Cardiac muscle cell (in vitro differentiated cells and primary cell): ENCODE measurements around the gene TBC1D8. TPM values are rescaled to one million over a fixed set of nuclear protein-coding genes. Genes with fewer than 3 reads are reported as not detected.
A peak's percentile ranks its signal among the peaks of the same experiment; 100 is the strongest.

Experiments used
- DNase-seq, 2 donors: peaks; one replicate each; pipeline versions ENCODE4 v3.0.0 to v3.0.0-alpha.2; 2010 to 2017; ENCODE audit warnings: low read depth in 1 of 2, low spot score in 1 of 2
- H3K27ac ChIP-seq: fragments of 200-600 bp; sonication (generic); 2 replicates; pipeline ENCODE4 v1.5.1; 2016
- H3K27me3 ChIP-seq: fragments of 200-600 bp; sonication (generic); 2 replicates; pipeline ENCODE4 v1.6.0; 2016; ENCODE audit warnings: control low read depth
- H3K36me3 ChIP-seq: fragments of 200-600 bp; sonication (generic); 2 replicates; pipeline ENCODE4 v1.5.1; 2016; ENCODE audit warnings: control low read depth
- H3K4me1 ChIP-seq: fragments of 200-600 bp; sonication (generic); 2 replicates; pipeline ENCODE4 v1.8.1; 2017; ENCODE audit warnings: low read depth, mild to moderate bottlenecking, mixed run types
- H3K4me3 ChIP-seq: fragments of 200-600 bp; sonication (generic); 2 replicates; pipeline ENCODE4 v1.5.1; 2016; ENCODE audit warnings: mild to moderate bottlenecking
- H3K9me3 ChIP-seq: fragments of 200-600 bp; sonication (generic); 2 replicates; pipeline ENCODE4 v1.5.1; 2017; ENCODE audit warnings: low read depth, mild to moderate bottlenecking, control low read depth
- CTCF ChIP-seq: IDR thresholded peaks from 2 replicates; pipeline ENCODE4 v1.5.1; 2012; ENCODE audit warnings: low read depth, mild to moderate bottlenecking, low read length
- polyA plus RNA-seq: library from polyadenylated mRNA; unstranded; fragments of >200 nt; fragmentation: Nextera tagmentation; extraction: Ambion mirVana; gene quantifications from 2 replicates; pipeline ENCODE4 v1.2.1, GENCODE V29; 2016
- total RNA-seq: library from RNA; depleted of rRNA; stranded (reverse); fragments of >200 nt; gene quantifications from 2 replicates; pipeline ENCODE4 v1.2.3, GENCODE V29; 2016

Gene TBC1D8
- total and polyA plus RNA-seq, 2 experiments from 2014 or later, result 15.2 to 23.2 TPM

GRCh38 chr2:101023327-101024107 is 127.7 kb downstream of the TBC1D8 start:
- Histone ChIP-seq H3K4me1 (no peaks in the 10 kb centered on the region), H3K4me3 (no peak overlapping the region), H3K27ac (no peak overlapping the region), H3K36me3 (peaks cover 18% of the 10 kb centered on the region), H3K9me3 (no peaks in the 10 kb centered on the region), H3K27me3 (no peaks in the 10 kb centered on the region)
- no peak for DNase-seq
- TF ChIP-seq CTCF, result no peak

- Histone ChIP-seq H3K4me3 (no peak overlapping the region), H3K36me3 (peaks cover 25% of the 10 kb centered on the region), H3K9me3 (no peaks in the 10 kb centered on the region), H3K27me3 (no peaks in the 10 kb centered on the region), H3K27ac (peak overlapping the region; percentile 4), H3K4me1 (no peaks in the 10 kb centered on the region)
- DNase-seq, result no peak
- TF ChIP-seq CTCF, result no peak
These were observed 129.0 kb downstream of the TBC1D8 start for GRCh38 chr2:101022221-101022620.

GRCh38 chr2:101018934-101019333 is 132.2 kb downstream of the TBC1D8 start:
- H3K27ac ChIP-seq, result peak overlapping the region; percentile 57
- no peak overlapping the region for H3K4me3 ChIP-seq
- no peaks in the 10 kb centered on the region for H3K9me3 ChIP-seq
- DNase-seq, result peak in 1 of 2 donors; percentile 12
- no peaks in the 10 kb centered on the region for H3K27me3 ChIP-seq
- H3K36me3 ChIP-seq, result peaks cover 27% of the 10 kb centered on the region
- H3K4me1 ChIP-seq, result no peaks in the 10 kb centered on the region
- TF ChIP-seq CTCF, result no peak

GRCh38 chr2:101017371-101017770 is 133.8 kb downstream of the TBC1D8 start:
- Histone ChIP-seq H3K27me3 (no peaks in the 10 kb centered on the region), H3K9me3 (no peaks in the 10 kb centered on the region), H3K27ac (no peak overlapping the region), H3K4me1 (no peaks in the 10 kb centered on the region), H3K4me3 (no peak overlapping the region), H3K36me3 (peaks cover 29% of the 10 kb centered on the region)
- DNase-seq, result no peak
- no peak for TF ChIP-seq CTCF

GRCh38 chr2:101014264-101014857 is 136.8 kb downstream of the TBC1D8 start:
- TF ChIP-seq CTCF, result no peak
- H3K36me3 ChIP-seq, result peaks cover 37% of the 10 kb centered on the region
- no peaks in the 10 kb centered on the region for H3K9me3 ChIP-seq
- H3K27ac ChIP-seq, result no peak overlapping the region
- H3K27me3 ChIP-seq, result no peaks in the 10 kb centered on the region
- no peak for DNase-seq
- H3K4me1 ChIP-seq, result no peaks in the 10 kb centered on the region
- no peak overlapping the region for H3K4me3 ChIP-seq
